BJ (cell line): ENCODE measurements around the gene MEX3A. TPM values are rescaled to one million over a fixed set of nuclear protein-coding genes. Genes with fewer than 3 reads are reported as not detected.

Experiments used
- CTCF ChIA-PET: fragments of 350-600 bp; formaldehyde crosslinking; extraction: SDS; loops from one replicate; lab custom pipeline; 2021; ENCODE audit warnings: antibody characterized with exemption, inconsistent platforms; lab: Yijun Ruan, JAX
- POLR2A ChIA-PET: fragments of 300-600 bp; sonication (Branson Sonifier 250); formaldehyde crosslinking; extraction: SDS; loops from one replicate; lab custom pipeline; 2021; ENCODE audit warnings: antibody characterized with exemption; lab: Charles Lee
- DNase-seq: peaks from one replicate; pipeline ENCODE4 v3.0.0-alpha.2; 2011; ENCODE audit warnings: low read depth
- H3K27me3 ChIP-seq: 2 replicates; pipeline ENCODE4 v1.6.0; 2011; ENCODE audit warnings: low read length; ENCODE audit not compliant: control insufficient read depth, insufficient read depth
- H3K36me3 ChIP-seq: 2 replicates; pipeline ENCODE4 v1.5.1; 2011; ENCODE audit warnings: low read length; ENCODE audit not compliant: control insufficient read depth, insufficient read depth
- H3K4me3 ChIP-seq: 2 replicates; pipeline ENCODE4 v1.5.1; 2011; ENCODE audit warnings: low read depth, mild to moderate bottlenecking, control low read depth, low read length
- CTCF ChIP-seq: IDR thresholded peaks from 2 replicates; pipeline ENCODE4 v1.5.1; 2011; ENCODE audit warnings: low read depth, mild to moderate bottlenecking, control low read depth, inconsistent platforms, low read length, moderate library complexity; ENCODE audit not compliant: insufficient read depth
- polyA plus RNA-seq: library from polyadenylated mRNA; depleted of rRNA; stranded (reverse); fragments of >200 nt; gene quantifications from 2 replicates; pipeline ENCODE4 v1.2.3, GENCODE V29; 2011

MEX3A gene
- polyA plus RNA-seq, 1 experiment = 1.9 TPM

- no peaks in the 10 kb centered on the region; the same call in none of the 2 replicates for H3K36me3 ChIP-seq
- no peak for TF ChIP-seq CTCF
- peak overlapping the region; percentile 79 for H3K4me3 ChIP-seq
- DNase-seq = no peak
- ChIA-PET POLR2A (no interaction called here), CTCF (no interaction called here)
- no peaks in the 10 kb centered on the region for H3K27me3 ChIP-seq
These were observed 26.8 kb downstream of the MEX3A start for GRCh38 chr1:156055281-156056048.

- ChIA-PET CTCF (no interaction called here), POLR2A (no interaction called here)
- TF ChIP-seq CTCF = no peak
- Histone ChIP-seq H3K36me3 (no peaks in the 10 kb centered on the region; the same call in none of the 2 replicates), H3K27me3 (no peaks in the 10 kb centered on the region), H3K4me3 (peak within 1 kb of the TSS; percentile 79)
- peak; percentile 77 for DNase-seq
These were observed 27.6 kb downstream of the MEX3A start, which contains the start of gene LAMTOR2 for GRCh38 chr1:156054500-156055280. Gene LAMTOR2 (plus strand): TSS chr1:156054782. CDS start chr1:156054890, 108 bp downstream.

- Histone ChIP-seq H3K36me3 (no peaks in the 10 kb centered on the region; the same call in none of the 2 replicates), H3K27me3 (no peaks in the 10 kb centered on the region), H3K4me3 (peak within 1 kb of the TSS; percentile 86)
- CTCF ChIA-PET = interaction anchor here (0.7 kb wide), 1 partner anchor 18 kb away, joined by 5 read pairs; no protein-coding TSS in a partner anchor
- POLR2A ChIA-PET = no interaction called here
- TF ChIP-seq CTCF = peak; percentile 34; the same call in 1 of the 2 replicates
- no peak for DNase-seq
These were observed 28.3 kb downstream of the MEX3A start, which contains the start of gene UBQLN4 for GRCh38 chr1:156053768-156054499. Gene UBQLN4 (minus strand): TSS chr1:156053798. CDS start chr1:156053701, 97 bp downstream.

GRCh38 chr1:156052862-156053767 is 29.1 kb downstream of the MEX3A start:
- ChIA-PET POLR2A (interaction anchor here (0.6 kb wide), 1 partner anchor 184 kb away, joined by 20 read pairs; no protein-coding TSS in a partner anchor), CTCF (interaction anchor here (0.6 to 1.5 kb wide), 8 partner anchors 10 to 47 kb away, joined by 3 to 6 read pairs (median 4); partner anchors contain the start of gene SSR2)
- Histone ChIP-seq H3K27me3 (no peaks in the 10 kb centered on the region), H3K36me3 (peaks cover 2% of the 10 kb centered on the region), H3K4me3 (peak overlapping the region; percentile 86)
- no peak for DNase-seq
- TF ChIP-seq CTCF = peak; percentile 49
